OCI-LY1 (cell line): ENCODE results near the gene ACTN2.

Experiments used
- EZH2 ChIP-seq: fragments of 200-600 bp; sonication (generic), shearing (Covaris generic); IDR thresholded peaks from 2 replicates; pipeline ENCODE4 v1.8.0; 2017; ENCODE audit warnings: borderline replicate concordance, mixed run types, mild to moderate bottlenecking, antibody characterized with exemption, low read length, moderate library complexity, mixed read lengths
- TF ChIP-seq, protein P1 (sequence below): fragments of 200-600 bp; sonication (generic), shearing (Covaris generic); IDR thresholded peaks from 2 replicates; pipeline ENCODE4 v1.5.1; 2017; ENCODE audit warnings: mild to moderate bottlenecking, antibody characterized with exemption, low read length, moderate library complexity, mixed read lengths

DNA sequence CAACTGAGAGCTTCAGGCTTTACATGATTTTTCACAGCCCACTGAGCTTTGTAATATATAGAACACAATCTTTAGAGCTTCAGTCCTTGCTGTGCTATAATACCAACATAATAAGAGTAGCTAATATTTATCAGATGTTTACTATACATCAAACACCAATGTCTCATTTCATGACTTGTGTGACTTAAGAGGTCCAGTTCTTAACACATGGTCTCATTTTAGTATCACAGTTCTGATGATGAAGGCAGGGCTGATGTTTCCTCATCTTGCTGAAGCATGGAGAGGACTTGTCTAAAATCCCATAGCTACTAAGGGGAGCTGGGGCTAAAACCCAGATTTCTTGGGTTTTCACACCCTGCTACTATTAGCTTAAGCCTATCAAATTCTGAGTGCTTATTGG, 114.3 kb downstream of the ACTN2 start:
- TF ChIP-seq, protein P1, sequence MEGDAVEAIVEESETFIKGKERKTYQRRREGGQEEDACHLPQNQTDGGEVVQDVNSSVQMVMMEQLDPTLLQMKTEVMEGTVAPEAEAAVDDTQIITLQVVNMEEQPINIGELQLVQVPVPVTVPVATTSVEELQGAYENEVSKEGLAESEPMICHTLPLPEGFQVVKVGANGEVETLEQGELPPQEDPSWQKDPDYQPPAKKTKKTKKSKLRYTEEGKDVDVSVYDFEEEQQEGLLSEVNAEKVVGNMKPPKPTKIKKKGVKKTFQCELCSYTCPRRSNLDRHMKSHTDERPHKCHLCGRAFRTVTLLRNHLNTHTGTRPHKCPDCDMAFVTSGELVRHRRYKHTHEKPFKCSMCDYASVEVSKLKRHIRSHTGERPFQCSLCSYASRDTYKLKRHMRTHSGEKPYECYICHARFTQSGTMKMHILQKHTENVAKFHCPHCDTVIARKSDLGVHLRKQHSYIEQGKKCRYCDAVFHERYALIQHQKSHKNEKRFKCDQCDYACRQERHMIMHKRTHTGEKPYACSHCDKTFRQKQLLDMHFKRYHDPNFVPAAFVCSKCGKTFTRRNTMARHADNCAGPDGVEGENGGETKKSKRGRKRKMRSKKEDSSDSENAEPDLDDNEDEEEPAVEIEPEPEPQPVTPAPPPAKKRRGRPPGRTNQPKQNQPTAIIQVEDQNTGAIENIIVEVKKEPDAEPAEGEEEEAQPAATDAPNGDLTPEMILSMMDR = no peak
- TF ChIP-seq EZH2 = no peak
